Measurements from ENCODE around the gene FBXO22.
"Not testable (repeated sequence)": the region's sequence is repeated elsewhere in the genome, so short reads cannot be mapped to it uniquely, and the experiment has no call there.

Gene FBXO22

DNA sequence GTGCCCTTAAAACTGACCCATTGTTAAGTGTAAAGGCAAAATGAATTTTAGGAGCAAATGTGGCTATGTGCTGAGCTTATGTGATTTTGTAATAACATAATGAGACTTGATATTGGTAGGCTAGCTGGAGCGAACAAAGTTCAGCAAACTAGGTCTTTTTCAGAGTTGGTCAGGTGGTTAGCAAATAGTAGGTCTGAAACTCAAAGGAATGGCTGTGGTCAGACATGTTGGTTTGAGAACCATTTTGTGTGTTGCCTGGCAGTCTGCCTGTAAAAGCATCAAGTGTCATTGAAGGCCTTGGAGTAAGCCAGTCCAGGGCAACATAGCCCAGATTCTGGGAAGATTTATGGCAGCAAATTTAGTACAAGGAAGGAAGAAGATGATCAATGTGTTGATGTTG, 16.4 kb downstream of the FBXO22 start:
- DNase-seq (ENCODE audit: low read depth in 2 of 2), result no peak

DNA sequence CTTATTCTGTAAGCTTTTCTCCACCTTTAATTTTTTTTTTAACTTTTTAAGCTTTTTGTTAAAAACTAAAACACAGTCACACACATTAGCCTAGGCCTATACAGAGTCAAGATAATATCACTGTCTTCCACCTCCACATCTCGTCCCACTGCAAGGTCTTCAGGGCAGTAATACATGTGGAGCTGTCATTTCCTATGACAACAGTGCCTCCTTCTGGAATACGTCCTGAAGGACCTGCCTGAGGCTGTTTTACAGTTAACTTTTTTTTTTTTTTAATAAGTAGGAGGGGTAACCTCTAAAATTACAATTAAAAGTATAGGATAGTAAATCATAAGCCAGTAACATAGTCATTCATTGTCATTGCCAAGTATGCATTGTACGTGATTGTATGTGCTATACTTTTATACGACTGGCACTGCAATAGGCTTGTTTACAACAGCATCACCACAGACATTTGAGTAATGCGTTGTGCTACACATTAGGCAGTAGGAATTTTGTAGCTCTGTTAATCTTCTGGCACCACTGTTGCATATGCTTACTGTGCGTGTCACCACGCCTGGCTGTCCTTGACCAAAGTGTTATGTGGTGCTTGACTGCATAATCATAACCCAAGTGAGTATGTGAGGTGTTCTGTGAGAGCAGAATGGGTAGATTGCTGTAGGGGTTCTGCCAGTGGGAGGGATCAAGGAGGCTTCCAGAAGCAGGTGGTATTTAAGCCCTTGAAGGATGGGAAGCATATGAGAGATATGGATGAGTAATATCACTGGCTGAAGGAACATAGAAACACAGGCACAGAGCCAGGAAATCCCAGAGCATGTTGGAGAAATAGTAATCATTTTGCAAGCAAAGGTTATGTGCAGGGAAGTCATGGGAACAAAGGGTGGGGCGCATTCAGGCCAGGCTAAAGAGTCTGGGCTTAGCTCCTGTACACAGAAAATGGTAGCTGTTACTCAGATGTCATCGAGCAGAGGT, 18.3 kb downstream of the FBXO22 start:
- no peak for DNase-seq (ENCODE audit: low read depth in 2 of 2)

DNA sequence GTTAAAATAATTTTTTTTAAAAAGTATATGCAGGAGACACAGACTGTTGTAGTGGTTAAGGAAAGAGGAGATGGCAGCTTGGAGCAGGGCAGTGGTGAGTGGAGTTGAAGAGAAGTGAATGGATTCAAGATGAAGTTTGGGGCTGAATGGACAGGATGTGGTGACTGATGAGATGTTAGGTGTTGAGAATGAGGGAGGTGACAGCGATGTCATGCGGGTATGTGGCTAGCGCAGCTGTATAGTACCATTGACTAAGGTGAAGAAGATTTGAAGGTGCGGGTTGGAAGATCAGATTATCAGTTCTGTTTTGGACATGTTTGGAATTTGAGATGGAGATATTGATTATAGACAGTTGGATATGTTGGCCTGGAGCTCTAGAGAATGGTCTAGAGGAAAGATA, 20.1 kb downstream of the FBXO22 start:
- DNase-seq (ENCODE audit: low read depth in 2 of 2), result no peak

DNA sequence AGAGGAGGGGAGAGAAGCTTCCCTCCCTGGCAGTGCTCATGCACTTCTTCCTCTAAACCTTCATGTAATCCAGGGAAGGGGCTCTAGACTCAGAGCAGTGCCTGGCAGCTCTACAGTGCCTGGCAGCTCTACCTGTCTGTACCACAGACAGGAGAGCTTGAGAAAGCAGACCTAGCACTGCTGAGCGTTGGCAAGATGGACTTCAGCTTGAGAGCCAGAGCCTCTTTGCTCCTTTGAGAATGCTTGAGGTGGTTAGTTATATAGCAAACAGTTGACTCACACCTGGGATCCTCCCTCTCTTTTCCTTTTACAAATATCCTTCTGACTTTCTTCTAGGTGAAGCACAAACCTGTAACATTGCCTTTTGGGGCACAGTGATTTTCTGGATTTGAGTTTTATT, 20.9 kb downstream of the FBXO22 start:
- DNase-seq (ENCODE audit: low read depth in 2 of 2), result no peak

DNA sequence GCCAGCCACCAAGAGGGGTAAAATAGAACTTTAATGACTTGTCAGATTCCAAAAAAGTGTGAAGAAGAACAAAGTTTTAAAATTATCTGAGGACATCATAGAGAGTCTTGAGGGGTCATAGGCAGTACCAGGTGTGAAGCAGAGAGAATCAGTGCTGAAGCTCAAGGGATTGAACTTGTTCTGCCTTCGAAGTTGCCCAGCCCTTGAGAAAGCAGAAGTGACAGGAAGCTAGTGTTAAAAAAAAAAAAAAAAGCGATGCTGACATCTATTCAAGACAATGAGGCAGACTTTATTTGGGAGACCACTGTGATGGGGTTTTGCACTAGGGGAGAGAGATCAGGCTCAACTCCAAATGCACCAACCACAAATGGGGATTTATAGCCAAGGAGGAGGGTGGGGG, 21.8 kb downstream of the FBXO22 start:
- no peak for DNase-seq (ENCODE audit: low read depth in 2 of 2)

DNA sequence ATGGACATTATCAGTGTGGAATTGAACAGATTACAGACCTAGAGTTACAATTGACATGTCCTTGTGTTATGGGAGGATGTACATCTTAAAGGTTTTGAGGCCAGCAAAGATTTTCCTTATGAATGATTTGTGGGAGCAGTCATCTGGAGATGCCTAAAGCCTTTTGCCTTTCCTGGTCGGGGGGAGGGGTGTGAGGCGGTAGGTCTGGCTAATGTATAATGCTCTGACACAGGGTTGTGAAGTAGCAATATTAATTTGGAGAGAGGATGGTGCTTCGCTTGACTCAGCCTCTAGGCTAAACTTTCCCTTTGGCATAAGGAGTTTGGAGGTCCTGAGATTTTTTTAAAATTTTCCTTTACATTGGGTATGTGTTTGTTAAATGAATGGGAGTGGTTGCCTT, 23.3 kb downstream of the FBXO22 start:
- DNase-seq (ENCODE audit: low read depth in 2 of 2), result no peak

DNA sequence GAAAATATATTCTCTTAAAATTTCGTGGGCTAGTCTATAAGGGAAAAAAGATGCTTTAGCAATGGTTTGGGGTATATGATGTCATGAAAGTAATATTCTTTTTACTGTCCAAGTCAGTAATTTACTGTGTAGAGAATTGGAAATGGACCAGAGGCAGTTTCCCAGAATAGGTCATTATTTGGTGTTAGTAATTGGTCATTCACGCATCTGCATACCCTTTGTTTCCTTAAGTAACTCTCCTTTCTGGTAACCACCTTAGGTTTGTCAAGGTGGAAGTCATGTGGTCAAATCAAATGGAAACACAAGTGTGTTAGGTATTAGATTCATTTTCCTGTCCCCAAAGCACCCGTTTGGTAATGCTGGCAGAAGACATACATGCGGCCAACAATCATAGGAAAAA, 23.9 kb downstream of the FBXO22 start:
- no peak for DNase-seq (ENCODE audit: low read depth in 2 of 2)

DNA sequence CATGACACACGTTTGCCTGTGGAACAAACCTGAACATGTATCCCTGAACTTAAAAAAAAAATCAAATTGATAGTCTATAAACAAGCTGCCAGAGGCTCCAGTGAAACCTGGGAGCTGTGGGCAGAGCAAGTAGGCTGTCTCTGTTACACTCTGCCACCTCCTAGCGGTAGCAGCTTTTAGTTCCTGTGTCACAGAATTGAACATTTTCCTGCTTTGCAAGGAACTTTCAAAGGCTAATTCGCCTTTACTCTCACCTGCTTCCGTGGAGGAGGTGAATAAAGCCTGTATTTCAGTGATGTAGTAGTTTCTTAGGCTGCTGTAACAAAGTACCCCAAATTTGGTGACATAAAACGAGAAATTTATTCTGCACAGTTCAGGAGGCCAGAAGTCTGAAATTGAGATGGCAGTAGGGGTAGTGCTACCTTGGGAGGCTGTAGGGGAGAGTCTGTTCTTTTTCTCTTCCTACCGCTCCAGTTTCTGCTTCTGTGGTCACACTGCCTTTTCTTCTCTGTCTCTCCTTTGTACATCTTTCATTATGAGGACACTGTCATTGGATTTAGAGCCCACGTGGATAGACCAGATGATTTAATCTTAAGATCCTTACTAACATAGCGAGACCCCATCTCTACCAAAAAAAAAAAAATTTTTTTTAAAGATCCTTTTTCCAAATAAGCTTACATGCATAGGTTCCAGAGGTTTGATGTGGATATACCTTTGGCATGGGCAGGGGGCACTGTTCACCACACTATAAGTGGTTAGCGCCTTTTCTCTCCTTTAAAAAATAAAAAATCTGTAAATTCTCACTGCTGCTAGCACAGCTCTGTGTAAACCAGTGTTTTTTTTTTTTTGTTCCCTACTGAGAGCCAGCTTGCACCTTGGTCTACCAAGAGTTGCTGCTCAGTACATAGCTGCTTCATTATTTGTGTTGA, 25.3 kb downstream of the FBXO22 start:
- DNase-seq (ENCODE audit: low read depth in 2 of 2), result no peak

DNA sequence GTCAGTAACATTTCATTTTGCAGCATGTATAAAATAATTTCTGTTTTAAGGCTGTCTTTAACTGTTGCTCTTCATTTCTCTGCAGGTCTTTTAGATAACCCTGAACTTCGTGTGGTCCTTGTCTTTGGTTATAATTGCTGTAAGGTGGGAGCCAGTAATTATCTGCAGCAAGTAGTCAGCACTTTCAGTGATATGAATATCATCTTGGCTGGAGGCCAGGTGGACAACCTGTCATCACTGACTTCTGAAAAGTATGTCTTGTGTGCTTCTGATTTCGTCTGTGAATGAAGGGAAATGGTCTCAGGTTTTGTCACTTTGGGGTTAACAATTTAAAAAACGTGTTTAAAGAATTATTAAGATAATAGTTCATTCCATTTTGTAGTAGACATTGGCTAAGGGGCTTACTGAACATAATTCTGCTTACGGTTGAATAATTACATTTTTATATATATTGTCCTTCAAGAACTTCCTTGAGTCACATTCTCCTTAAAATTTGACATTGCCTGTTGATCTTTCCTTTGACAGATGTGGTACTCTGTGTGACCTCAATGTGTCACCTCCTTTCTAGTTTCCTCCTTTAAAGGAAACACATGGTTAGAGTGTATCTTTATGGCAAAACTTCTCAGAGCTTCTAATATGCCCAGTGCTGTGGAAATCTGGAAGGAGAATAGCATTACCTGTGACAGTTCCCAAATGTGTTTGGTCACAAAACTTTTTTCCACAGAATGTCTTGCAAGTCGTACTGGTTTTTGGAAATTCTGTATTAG, 26.3 kb downstream of the FBXO22 start:
- DNase-seq (ENCODE audit: low read depth in 2 of 2), result no peak

DNA sequence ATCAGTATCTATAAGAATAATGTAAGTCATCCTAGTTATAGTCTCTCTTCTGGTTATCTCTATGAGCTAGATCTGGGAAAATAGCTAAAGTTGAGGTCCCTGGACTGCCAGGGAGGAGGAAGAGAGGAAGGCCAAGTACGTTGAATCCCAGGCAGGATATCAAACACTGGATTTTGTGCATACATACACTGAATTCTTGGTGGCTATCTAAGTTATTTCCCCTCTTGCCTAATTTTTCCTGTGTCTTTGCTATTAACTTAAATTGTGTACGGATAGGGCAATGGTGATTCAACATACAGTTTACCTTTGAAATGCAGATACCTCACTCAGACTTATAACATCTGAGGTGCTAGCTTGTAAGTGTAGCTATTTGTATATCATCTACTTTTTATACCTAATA, 27.2 kb downstream of the FBXO22 start:
- DNase-seq (ENCODE audit: low read depth in 2 of 2), result no peak

DNA sequence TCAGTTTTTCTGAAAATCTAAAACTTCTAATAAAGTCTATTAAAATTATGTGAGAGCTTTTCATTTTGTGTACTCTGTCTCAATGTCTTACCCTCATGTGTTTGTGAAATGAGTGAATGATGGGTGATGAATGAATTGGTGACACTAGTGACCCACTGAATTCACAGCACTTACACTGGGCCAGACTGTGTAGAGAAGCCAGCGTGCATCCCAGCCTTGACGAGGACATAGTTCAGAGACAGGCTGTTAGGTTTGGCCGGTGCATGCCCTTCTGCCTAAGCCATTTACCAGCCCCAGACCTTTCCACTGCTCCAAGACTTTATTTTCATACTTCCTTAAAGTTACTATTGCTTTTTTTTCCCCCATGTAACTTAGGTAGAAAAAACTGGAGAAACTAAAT, 38.8 kb downstream of the FBXO22 start:
- DNase-seq (ENCODE audit: low read depth in 2 of 2), result no peak

DNA sequence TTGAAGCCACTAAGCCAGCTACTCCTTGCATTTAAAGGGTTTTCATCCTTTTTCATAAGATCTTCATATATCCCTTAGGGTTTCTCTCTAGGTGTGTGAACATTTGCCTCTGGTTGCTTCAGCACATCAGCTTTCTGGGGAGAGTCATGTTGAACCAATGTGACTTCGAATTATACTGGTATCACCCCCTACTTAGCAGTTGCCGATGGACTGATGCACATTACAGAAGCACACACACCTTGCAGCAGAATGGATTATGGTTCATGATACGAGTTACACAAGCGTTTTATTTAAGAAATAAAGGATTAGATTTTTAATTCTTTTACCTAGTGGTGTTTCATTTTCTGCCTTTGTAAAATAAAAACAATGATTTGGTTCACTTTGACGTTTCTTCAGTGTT, 39.6 kb downstream of the FBXO22 start:
- no peak for DNase-seq (ENCODE audit: low read depth in 2 of 2)

DNA sequence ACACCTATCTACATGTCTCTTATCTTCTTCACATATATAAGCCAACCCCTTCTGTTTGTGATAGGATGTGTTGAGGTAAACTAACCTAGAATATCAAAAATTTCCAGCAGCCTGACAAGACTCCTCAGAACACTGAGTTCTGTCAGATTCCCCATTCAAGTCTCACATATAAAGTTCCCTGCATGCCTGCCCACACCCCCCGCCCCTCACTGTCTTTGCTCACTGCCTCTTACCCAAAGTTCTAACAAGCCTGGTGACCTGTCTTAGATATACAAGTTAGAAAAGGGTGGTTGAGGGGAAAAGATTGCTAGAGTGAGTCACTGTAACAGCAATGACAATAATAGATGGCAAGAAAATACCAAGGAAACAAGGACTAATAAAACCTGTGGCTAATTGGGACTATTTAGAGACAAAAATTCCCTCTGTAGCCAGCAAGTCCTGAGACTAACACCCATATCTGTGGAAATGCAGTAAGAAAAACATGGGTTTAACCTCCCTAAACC, 40.1 kb downstream of the FBXO22 start:
- no peak for DNase-seq (ENCODE audit: low read depth in 2 of 2)

DNA sequence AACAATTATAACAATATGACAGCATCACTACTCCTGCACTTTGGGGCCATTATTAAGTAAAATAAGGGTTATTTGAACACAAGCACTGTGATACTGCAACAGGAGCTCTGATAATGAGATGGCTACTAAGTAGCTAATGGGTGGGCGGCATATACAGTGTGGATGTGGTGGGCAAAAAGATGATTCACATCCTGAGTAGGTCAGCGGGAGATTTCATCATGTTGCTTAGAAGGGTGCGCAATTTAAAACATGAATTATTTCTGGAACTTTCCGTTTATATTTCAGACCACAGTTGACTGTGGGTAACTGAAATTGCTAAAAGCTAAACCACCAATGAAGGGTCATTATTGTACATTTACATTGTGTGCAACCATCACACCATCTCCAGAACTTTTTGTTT, 42.3 kb downstream of the FBXO22 start:
- DNase-seq (ENCODE audit: low read depth in 2 of 2), result no peak

DNA sequence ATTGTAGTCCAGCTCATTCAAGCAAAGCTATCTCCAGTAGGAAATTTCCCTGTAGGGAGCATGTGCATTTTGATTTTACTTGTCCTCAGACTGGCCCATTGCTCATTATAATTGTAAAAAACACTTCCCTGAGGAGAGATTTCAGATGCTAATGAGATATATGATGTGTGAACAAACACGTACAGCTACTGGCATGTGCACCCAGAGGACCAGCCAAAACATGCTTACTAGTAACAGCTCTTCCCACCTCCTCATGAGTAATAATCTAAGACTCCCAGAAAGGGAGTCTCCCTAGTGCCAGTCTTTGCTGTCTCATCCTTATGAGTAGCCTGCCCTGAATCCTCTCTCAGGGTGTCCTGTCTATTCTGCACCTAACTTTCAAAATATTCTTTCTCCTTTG, 43.4 kb downstream of the FBXO22 start:
- no peak for DNase-seq (ENCODE audit: low read depth in 2 of 2)

DNA sequence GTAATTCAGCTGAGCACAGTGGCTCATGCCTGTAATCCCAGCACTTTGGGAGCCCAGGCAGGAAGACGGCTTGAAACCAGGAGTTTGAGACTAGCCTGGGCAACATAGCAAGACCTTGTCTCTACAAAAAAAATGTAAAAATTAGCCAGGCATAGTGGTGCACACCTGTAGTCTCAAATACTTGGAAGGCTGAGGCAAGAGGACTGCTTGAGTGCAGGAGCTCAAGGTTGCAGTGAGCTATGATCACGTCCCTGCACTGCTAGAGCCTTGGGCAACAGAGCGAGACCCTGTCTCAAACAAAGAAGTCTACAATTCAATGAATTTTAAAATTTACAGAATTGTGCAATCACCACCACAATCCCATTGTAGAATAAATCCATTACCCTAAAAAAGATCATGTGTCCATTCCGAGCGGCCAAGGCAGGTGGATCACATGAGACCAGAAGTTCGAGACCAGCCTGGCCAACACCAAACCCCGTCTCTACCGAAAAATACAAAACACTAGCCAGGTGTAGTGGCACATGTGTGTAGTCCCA, 45.2 kb downstream of the FBXO22 start:
- DNase-seq (ENCODE audit: low read depth in 2 of 2), result no peak

DNA sequence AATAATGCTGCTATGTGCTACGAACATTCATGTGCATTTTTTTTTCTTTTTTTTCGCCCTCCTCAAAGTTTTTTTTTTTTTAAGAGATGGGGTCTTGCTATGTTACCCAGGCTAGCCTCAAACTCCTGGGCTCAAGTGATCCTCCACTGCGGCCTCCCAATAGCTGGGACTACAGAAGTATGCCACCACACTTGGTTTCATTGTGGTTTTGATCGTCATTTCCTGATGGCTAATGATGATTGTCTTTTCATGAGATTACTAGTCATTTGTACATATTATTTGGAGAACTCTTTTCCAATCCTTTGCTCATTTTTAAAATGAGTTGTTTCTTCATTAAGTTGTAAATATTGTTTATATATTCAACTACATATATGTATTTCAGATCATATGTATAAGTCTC, 48.8 kb downstream of the FBXO22 start:
- no peak for DNase-seq (ENCODE audit: low read depth in 2 of 2)

DNA sequence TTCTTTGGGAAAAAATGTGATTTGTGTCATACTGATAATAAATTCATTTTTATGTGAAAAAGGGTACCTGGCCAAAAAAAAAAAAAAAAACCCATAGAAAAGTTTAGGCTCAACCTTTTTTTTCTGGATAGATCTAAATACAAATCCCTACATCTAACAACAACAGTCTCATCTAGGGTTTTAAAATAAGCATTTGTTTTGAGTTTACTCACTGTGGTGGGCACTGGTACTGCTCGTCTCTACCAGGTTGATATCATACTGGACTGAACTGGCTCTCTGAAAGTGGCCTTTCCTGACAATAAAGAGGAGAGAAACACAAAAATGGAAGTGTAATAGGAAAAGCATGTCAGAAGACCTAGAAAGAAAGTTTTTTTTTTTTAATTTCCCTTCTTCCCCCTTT, 52.0 kb downstream of the FBXO22 start:
- no peak for DNase-seq (ENCODE audit: low read depth in 2 of 2)

DNA sequence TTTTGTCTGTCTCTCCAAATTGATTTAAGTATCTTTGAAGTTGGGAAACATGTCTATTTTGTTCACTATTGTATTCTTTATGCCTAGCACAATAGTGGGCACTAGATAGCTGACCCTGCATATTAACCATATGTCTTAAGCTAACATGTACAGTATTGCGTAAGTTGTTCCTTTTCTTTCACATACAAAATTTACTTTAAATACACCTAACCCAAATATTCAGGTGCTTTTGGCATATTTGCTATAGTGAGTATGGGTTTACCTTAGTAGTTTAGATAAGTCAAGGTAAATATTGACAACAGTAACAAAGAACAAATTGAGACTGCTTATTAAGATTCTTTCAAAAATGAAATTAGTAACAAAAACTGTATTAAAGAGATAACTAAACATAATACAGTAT, 57.7 kb downstream of the FBXO22 start:
- no peak for DNase-seq (ENCODE audit: low read depth in 2 of 2)

DNA sequence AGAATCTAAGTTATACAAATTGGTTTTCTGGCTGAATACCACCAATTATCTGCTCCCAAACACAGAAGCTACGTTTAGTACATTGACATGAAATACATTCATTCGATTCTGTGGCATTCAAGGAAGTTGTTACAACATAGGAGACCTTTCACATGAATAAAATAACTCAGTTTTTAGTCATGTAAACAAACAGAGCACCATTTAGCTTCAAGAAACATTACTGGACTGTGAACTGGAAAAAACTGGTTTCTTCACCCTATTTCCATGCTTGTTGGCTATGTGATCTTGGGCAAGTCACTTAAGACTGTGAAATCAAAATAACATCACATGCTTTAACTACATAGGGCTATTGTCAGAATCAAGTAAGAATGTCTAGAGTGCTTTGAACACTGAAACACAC, 62.4 kb downstream of the FBXO22 start:
- no peak for DNase-seq (ENCODE audit: low read depth in 2 of 2)

DNA sequence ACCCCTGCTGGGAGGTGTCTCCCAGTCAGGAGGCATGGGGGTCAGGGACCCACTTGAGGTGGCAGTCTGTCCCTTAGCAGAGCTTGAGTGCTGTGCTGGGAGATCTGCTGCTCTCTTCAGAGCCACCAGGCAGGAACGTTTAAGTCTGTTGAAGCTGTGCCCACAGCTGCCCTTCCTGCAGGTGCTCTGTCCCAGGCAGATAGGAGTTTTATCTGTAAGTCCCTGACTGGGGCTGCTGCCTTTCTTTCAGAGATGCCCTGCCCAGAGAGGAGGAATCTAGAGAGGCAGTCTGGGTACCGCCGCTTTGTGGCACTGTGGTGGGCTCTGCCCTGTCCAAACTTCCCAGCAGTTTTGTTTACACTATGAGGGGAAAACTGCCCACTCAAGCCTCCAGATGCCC, 73.1 kb downstream of the FBXO22 start:
- DNase-seq (ENCODE audit: low read depth in 2 of 2), result not testable (repeated sequence)
